ENCODE results near the gene TBPL2.
A peak's percentile ranks its signal among the peaks of the same experiment; 100 is the strongest.

Gene TBPL2

GRCh38 chr14:55401751-55402150, 38.7 kb downstream of the TBPL2 start:
- peaks cover 10 to 35% (median 18%) of the 10 kb centered on the region in 10 experiments for H3K4me1 ChIP-seq
- H3K9ac ChIP-seq = no peak overlapping the region
- no peak overlapping the region for H3K27ac ChIP-seq
- no peak overlapping the region for H3K4me3 ChIP-seq
- H3K4me2 ChIP-seq = peak overlapping the region in 1 of 11 experiments; percentile 18; a peak in 1 of 22 replicates
- no peaks in the 10 kb centered on the region for H3K9me3 ChIP-seq (replicated peaks in 1 of 11)
- peaks cover 0 to 7% (median 5%) of the 10 kb centered on the region in 11 experiments; a peak in 11 of 22 replicates for H3K36me3 ChIP-seq
- peaks cover 8 to 78% (median 40%) of the 10 kb centered on the region in 11 experiments; a peak in 20 of 22 replicates for H4K20me1 ChIP-seq
- H3K27me3 ChIP-seq = no peaks in the 10 kb centered on the region
- TF ChIP-seq Cebpa-rat (IDR thresholded peaks at IDR 0.05) = no peak

GRCh38 chr14:55399852-55400251, 40.6 kb downstream of the TBPL2 start:
- Histone ChIP-seq H3K4me1 (peaks cover 8 to 33% (median 10%) of the 10 kb centered on the region in 10 experiments), H3K9me3 (replicated peaks in 1 of 11) (no peaks in the 10 kb centered on the region), H3K4me3 (no peak overlapping the region), H3K9ac (no peak overlapping the region), H3K27ac (no peak overlapping the region), H4K20me1 (peaks cover 7 to 68% (median 34%) of the 10 kb centered on the region in 11 experiments; a peak in 19 of 22 replicates), H3K36me3 (peaks cover 9 to 26% (median 23%) of the 10 kb centered on the region in 11 experiments), H3K27me3 (no peaks in the 10 kb centered on the region), H3K4me2 (no peak overlapping the region; a peak in 1 of 22 replicates)
- TF ChIP-seq Cebpa-rat (IDR thresholded peaks at IDR 0.05) = no peak

GRCh38 chr14:55399183-55399582, 41.2 kb downstream of the TBPL2 start:
- no peak overlapping the region for H3K4me3 ChIP-seq
- peak overlapping the region in 3 of 11 experiments; percentile 3 to 57 (median 39); a peak in 4 of 22 replicates for H3K4me2 ChIP-seq
- H3K27me3 ChIP-seq = no peaks in the 10 kb centered on the region
- no peak overlapping the region for H3K27ac ChIP-seq
- peaks cover under 1 to 26% (median 4%) of the 10 kb centered on the region in 10 experiments; a peak in 19 of 20 replicates for H3K4me1 ChIP-seq
- no peaks in the 10 kb centered on the region for H3K9me3 ChIP-seq (replicated peaks in 1 of 11)
- H3K36me3 ChIP-seq = peaks cover 16 to 33% (median 29%) of the 10 kb centered on the region in 11 experiments
- peaks cover 7 to 62% (median 27%) of the 10 kb centered on the region in 11 experiments; a peak in 19 of 22 replicates for H4K20me1 ChIP-seq
- H3K9ac ChIP-seq = no peak overlapping the region
- TF ChIP-seq Cebpa-rat (IDR thresholded peaks at IDR 0.05) = no peak

- H3K4me2 ChIP-seq = peak overlapping the region in 3 of 11 experiments; percentile 3 to 46 (median 39); a peak in 4 of 22 replicates
- no peak for TF ChIP-seq Cebpa-rat (IDR thresholded peaks at IDR 0.05)
- H3K9ac ChIP-seq = no peak overlapping the region
- no peaks in the 10 kb centered on the region for H3K27me3 ChIP-seq
- no peak overlapping the region for H3K4me3 ChIP-seq
- peaks cover 0 to 24% (median 0%) of the 10 kb centered on the region in 10 experiments; a peak in 7 of 20 replicates for H3K4me1 ChIP-seq
- peaks cover 7 to 57% (median 23%) of the 10 kb centered on the region in 11 experiments; a peak in 18 of 22 replicates for H4K20me1 ChIP-seq
- no peaks in the 10 kb centered on the region for H3K9me3 ChIP-seq (replicated peaks in 1 of 11)
- H3K27ac ChIP-seq = no peak overlapping the region
- H3K36me3 ChIP-seq = peaks cover 20 to 38% (median 33%) of the 10 kb centered on the region in 11 experiments
These were observed 41.7 kb downstream of the TBPL2 start for GRCh38 chr14:55398679-55399078.

- Histone ChIP-seq H3K4me2 (no peak overlapping the region), H3K27ac (no peak overlapping the region), H3K36me3 (peaks cover 54 to 93% (median 79%) of the 10 kb centered on the region in 11 experiments), H3K9me3 (replicated peaks in 1 of 11) (no peaks in the 10 kb centered on the region), H3K4me3 (no peak overlapping the region), H3K27me3 (no peaks in the 10 kb centered on the region), H3K4me1 (no peaks in the 10 kb centered on the region), H3K9ac (no peak overlapping the region), H4K20me1 (no peaks in the 10 kb centered on the region)
- TF ChIP-seq Cebpa-rat (IDR thresholded peaks at IDR 0.05) = no peak
These were observed 51.1 kb downstream of the TBPL2 start for GRCh38 chr14:55389330-55389729.

DNA sequence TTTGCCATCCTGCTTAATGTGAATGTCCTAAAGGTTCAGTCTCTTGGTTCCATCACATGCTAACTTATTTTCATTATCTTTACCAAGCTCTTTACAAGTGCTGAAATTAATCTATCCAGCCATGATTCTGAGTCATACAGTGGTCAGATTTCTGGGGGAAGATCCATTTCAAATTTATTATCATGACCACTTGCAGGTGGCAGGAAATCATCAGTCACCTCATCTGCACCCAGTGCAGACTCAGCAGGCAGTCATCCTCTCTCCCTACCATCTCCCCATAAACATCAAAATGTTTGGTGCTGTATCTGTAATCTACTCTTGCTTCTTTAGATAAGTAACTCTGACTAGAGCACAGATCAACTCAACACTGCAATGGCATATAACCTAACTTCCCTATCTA, 52.3 kb downstream of the TBPL2 start:
- H3K9me3 ChIP-seq (replicated peaks in 1 of 11) = no peaks in the 10 kb centered on the region
- H4K20me1 ChIP-seq = no peaks in the 10 kb centered on the region; a peak in 2 of 22 replicates
- no peak overlapping the region for H3K27ac ChIP-seq
- no peak for TF ChIP-seq Cebpa-rat (IDR thresholded peaks at IDR 0.05)
- no peak overlapping the region for H3K9ac ChIP-seq
- H3K36me3 ChIP-seq = peaks cover 54 to 92% (median 81%) of the 10 kb centered on the region in 11 experiments
- H3K4me2 ChIP-seq = no peak overlapping the region
- no peak overlapping the region for H3K4me3 ChIP-seq
- no peaks in the 10 kb centered on the region for H3K4me1 ChIP-seq
- no peaks in the 10 kb centered on the region for H3K27me3 ChIP-seq

DNA sequence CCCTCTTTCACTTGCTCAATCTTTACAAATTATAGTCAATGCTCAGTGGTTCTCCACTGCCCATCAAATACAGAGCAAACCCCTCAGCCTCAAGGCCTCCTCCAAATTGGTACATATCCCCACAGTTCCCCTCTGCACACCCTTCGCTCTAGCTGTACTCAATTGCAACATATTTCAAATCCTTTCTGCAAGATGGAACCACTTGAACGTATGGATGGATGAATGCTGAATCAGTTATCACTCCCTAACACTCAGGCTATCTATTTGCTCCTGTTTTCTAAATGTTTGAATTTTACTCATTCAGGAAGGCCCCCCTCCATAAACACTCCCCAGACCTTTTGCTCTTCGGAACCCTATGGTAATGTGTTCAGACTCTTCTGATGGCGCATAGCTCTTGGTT, 53.3 kb downstream of the TBPL2 start:
- Histone ChIP-seq H3K9ac (no peak overlapping the region), H3K4me1 (no peaks in the 10 kb centered on the region), H4K20me1 (no peaks in the 10 kb centered on the region; a peak in 2 of 22 replicates), H3K9me3 (replicated peaks in 1 of 11) (no peaks in the 10 kb centered on the region), H3K36me3 (peaks cover 61 to 98% (median 90%) of the 10 kb centered on the region in 11 experiments), H3K27me3 (no peaks in the 10 kb centered on the region), H3K4me3 (no peak overlapping the region), H3K27ac (no peak overlapping the region), H3K4me2 (no peak overlapping the region)
- no peak for TF ChIP-seq Cebpa-rat (IDR thresholded peaks at IDR 0.05)

- no peak overlapping the region for H3K27ac ChIP-seq
- no peaks in the 10 kb centered on the region for H3K27me3 ChIP-seq
- H3K4me2 ChIP-seq = no peak overlapping the region
- no peaks in the 10 kb centered on the region for H3K4me1 ChIP-seq
- H3K9me3 ChIP-seq (replicated peaks in 1 of 11) = no peaks in the 10 kb centered on the region
- H3K36me3 ChIP-seq = peaks cover 70 to 100% (median 91%) of the 10 kb centered on the region in 11 experiments
- H4K20me1 ChIP-seq = no peaks in the 10 kb centered on the region; a peak in 2 of 22 replicates
- TF ChIP-seq Cebpa-rat (IDR thresholded peaks at IDR 0.05) = no peak
- H3K4me3 ChIP-seq = no peak overlapping the region
- no peak overlapping the region for H3K9ac ChIP-seq
These were observed 54.2 kb downstream of the TBPL2 start for GRCh38 chr14:55386037-55386808.

DNA sequence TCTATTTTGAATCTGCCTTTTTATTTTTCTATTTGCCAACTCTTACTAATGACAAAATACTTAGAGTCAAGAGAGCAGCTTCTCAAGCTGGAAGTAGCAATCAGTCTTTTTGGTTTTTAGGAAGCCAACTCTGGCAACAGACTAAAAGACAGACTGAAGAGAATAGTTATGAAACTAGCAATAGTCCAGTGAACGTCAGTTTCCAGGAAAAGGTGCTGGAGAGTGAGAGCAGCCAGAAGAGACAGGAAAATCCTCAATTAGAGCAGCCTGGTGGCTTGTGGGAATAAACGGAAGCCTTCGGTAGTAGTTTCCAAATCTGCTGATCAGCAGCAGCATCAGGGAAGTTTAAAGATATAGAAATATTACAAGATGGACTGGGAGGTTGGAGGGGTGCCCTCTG, 55.9 kb downstream of the TBPL2 start:
- Histone ChIP-seq H3K4me2 (no peak overlapping the region), H3K27ac (no peak overlapping the region), H3K9me3 (replicated peaks in 1 of 11) (no peaks in the 10 kb centered on the region), H3K9ac (no peak overlapping the region), H3K27me3 (no peaks in the 10 kb centered on the region), H3K4me1 (no peaks in the 10 kb centered on the region), H4K20me1 (no peaks in the 10 kb centered on the region; a peak in 2 of 22 replicates), H3K4me3 (no peak overlapping the region), H3K36me3 (peaks cover 72 to 100% (median 90%) of the 10 kb centered on the region in 11 experiments)
- TF ChIP-seq Cebpa-rat (IDR thresholded peaks at IDR 0.05) = no peak
